GM12891 (cell line): ENCODE results near the gene LGALS9B.
"Not testable (repeated sequence)": the region's sequence is repeated elsewhere in the genome, so short reads cannot be mapped to it uniquely, and the experiment has no call there.

Source experiments
- PAX5 ChIP-seq: IDR thresholded peaks from 2 replicates; pipeline ENCODE4 v1.6.1; 2011; ENCODE audit warnings: low read length, moderate library complexity, mild to moderate bottlenecking; ENCODE audit not compliant: insufficient read depth, severe bottlenecking
- POLR2A ChIP-seq: IDR thresholded peaks from 2 replicates; pipeline ENCODE4 v1.6.1; 2011; ENCODE audit warnings: low read depth, low read length, control low read depth
- POLR2AphosphoS5 ChIP-seq: IDR thresholded peaks from 2 replicates; pipeline ENCODE4 v1.6.1; 2011; ENCODE audit warnings: low read depth, low read length, control low read depth
- SPI1 ChIP-seq: IDR thresholded peaks from 2 replicates; pipeline ENCODE4 v1.6.1; 2011; ENCODE audit warnings: low read depth, low read length, control low read depth
- TAF1 ChIP-seq: IDR thresholded peaks from 2 replicates; pipeline ENCODE4 v1.6.1; 2011; ENCODE audit warnings: low read depth, low read length, control low read depth

DNA sequence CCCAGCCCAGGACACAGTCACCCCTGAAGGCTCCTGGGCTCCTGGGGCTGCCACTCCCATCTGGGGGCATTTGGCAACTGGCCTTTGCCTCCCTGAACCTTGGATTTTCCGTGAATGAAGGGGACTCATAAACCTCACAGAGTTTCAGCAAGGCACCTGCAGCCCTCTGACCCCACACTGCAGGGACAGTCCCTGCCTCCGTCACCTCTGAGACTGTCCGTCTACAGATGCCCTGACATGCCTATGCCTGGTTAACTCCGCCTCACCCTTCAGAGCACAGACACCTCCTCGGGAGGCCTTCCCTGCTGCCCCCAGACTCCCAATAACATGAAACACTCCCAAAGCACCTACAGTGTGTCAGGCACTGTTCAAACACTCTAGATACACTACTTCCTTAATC lies 786 bp downstream of the LGALS9B start:
- TF ChIP-seq POLR2A, SPI1, PAX5, POLR2AphosphoS5, TAF1: not testable (repeated sequence)
